Subcutaneous abdominal adipose tissue (tissue), 5 donors: ENCODE measurements around the gene AKAP7.

Experiments used
- H3K27ac ChIP-seq: one replicate; pipeline ENCODE4 v1.7.0; 2013; ENCODE audit warnings: low read depth, mild to moderate bottlenecking, inconsistent platforms, low read length, moderate library complexity
- H3K27me3 ChIP-seq, 5 donors: one replicate each; pipeline ENCODE4 v1.7.0; 2013; ENCODE audit warnings: low read length in 5 of 5, inconsistent platforms in 1 of 5; ENCODE audit not compliant: control insufficient read depth in 5 of 5, insufficient read depth in 4 of 5
- H3K36me3 ChIP-seq, 5 donors: one replicate each; pipeline ENCODE4 v1.7.0; 2013; ENCODE audit warnings: low read length in 5 of 5; ENCODE audit not compliant: control insufficient read depth in 5 of 5, insufficient read depth in 5 of 5
- H3K4me1 ChIP-seq, 5 donors: one replicate each; pipeline ENCODE4 v1.7.0; 2013; ENCODE audit warnings: low read length in 5 of 5, mild to moderate bottlenecking in 3 of 5, moderate library complexity in 1 of 5; ENCODE audit not compliant: control insufficient read depth in 5 of 5, insufficient read depth in 5 of 5
- H3K4me3 ChIP-seq, 5 donors: one replicate each; pipeline ENCODE4 v1.7.0; 2013; ENCODE audit warnings: low read length in 5 of 5, low read depth in 1 of 5
- H3K9ac ChIP-seq, 5 donors: one replicate each; pipeline ENCODE4 v1.7.0; 2013; ENCODE audit warnings: low read length in 5 of 5, mild to moderate bottlenecking in 4 of 5, moderate library complexity in 3 of 5
- H3K9me3 ChIP-seq, 5 donors: one replicate each; pipeline ENCODE4 v1.7.0; 2013; ENCODE audit warnings: low read length in 5 of 5; ENCODE audit not compliant: control insufficient read depth in 5 of 5
- donor health status: healthy.
- donor health status: healthy.
- donor health status: healthy.
- donor health status: healthy.
- donor health status: healthy.

The AKAP7 gene

DNA sequence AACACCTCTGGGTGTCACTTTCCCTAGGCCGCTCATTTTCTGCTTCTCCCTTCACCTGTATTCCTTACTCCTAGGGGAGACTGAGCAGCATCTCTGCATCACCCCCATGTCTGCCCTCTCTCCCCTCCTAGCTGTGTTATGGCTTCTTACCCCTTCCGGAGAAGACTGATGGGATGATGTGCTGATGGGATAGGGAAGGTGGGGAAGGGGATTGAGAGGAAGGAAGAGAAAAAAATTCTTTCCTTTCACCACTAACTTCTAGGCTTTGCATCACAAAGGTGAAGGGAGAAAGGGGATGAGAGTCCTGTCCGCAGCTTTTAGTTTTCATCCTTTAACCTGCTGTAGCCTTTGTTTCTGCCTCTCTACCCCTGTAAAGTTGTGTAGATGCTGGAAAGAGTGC, 26.7 kb downstream of the AKAP7 start:
- no peak overlapping the region for H3K9ac ChIP-seq
- no peak overlapping the region for H3K27ac ChIP-seq
- peaks cover 4 to 16% (median 13%) of the 10 kb centered on the region in 5 donors for H3K36me3 ChIP-seq
- H3K9me3 ChIP-seq, result no peaks in the 10 kb centered on the region
- H3K4me3 ChIP-seq, result no peak overlapping the region
- H3K27me3 ChIP-seq, result no peaks in the 10 kb centered on the region
- H3K4me1 ChIP-seq, result peaks cover 0 to 23% (median 12%) of the 10 kb centered on the region in 5 donors

- Histone ChIP-seq H3K27ac (no peak overlapping the region), H3K9ac (no peak overlapping the region), H3K4me3 (no peak overlapping the region), H3K9me3 (no peaks in the 10 kb centered on the region), H3K36me3 (peaks cover 4 to 16% (median 13%) of the 10 kb centered on the region in 5 donors), H3K4me1 (peaks cover 0 to 23% (median 12%) of the 10 kb centered on the region in 5 donors), H3K27me3 (no peaks in the 10 kb centered on the region)
Measured at GRCh38 chr6:131163886-131164285, 28.6 kb downstream of the AKAP7 start.

DNA sequence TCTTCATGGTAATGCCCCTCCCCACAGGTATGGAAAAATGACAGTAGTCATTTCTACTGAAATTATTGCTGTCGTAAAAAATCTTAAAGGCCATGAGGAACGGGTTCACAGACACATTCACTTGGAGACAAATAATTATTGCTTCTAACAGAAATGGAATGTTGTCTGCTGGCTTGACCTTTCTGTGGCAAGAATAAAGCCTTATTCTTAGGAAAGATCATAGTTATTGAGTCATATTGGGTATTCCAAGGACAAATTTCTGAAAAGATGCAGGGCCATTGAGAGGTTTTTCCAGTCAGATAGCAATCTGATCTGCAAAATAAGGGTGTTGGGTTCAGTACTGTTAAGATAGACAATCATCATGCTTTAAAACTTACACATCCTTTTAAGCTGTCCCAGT, 29.2 kb downstream of the AKAP7 start:
- Histone ChIP-seq H3K9me3 (no peaks in the 10 kb centered on the region), H3K27me3 (no peaks in the 10 kb centered on the region), H3K36me3 (peaks cover 4 to 21% (median 17%) of the 10 kb centered on the region in 5 donors), H3K4me3 (no peak overlapping the region), H3K9ac (no peak overlapping the region), H3K27ac (no peak overlapping the region), H3K4me1 (peaks cover 0 to 23% (median 11%) of the 10 kb centered on the region in 5 donors)

GRCh38 chr6:131167773-131168172, 32.5 kb downstream of the AKAP7 start:
- H3K36me3 ChIP-seq, result peaks cover 6 to 25% (median 17%) of the 10 kb centered on the region in 5 donors
- H3K27ac ChIP-seq, result no peak overlapping the region
- no peak overlapping the region for H3K9ac ChIP-seq
- no peak overlapping the region for H3K4me3 ChIP-seq
- H3K4me1 ChIP-seq, result peaks cover 0 to 11% (median 3%) of the 10 kb centered on the region in 5 donors
- no peaks in the 10 kb centered on the region for H3K9me3 ChIP-seq
- no peaks in the 10 kb centered on the region for H3K27me3 ChIP-seq

DNA sequence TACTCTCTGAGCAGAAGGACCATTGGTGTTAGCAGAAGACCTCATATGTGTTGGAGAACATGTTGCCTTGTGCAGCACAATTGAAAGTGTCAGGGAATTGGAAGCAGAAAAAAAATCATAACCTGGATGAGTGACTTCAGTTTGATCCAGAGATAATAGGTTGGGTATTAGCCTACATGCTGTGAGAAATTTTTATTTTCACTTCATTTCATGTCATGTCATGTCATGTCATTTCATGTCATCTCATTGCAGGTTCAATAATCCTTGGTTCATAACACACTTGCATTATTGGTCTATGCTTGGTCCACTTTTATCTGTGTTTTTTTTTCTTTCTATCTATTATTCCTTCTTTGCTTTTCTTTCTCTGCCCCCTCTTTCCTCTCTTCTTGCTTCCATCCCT, 34.3 kb downstream of the AKAP7 start:
- peaks cover 6 to 25% (median 17%) of the 10 kb centered on the region in 5 donors for H3K36me3 ChIP-seq
- peaks cover 0 to 10% (median 0%) of the 10 kb centered on the region in 5 donors for H3K4me1 ChIP-seq
- H3K9ac ChIP-seq, result no peak overlapping the region
- H3K9me3 ChIP-seq, result no peaks in the 10 kb centered on the region
- no peak overlapping the region for H3K4me3 ChIP-seq
- H3K27me3 ChIP-seq, result no peaks in the 10 kb centered on the region
- H3K27ac ChIP-seq, result no peak overlapping the region

DNA sequence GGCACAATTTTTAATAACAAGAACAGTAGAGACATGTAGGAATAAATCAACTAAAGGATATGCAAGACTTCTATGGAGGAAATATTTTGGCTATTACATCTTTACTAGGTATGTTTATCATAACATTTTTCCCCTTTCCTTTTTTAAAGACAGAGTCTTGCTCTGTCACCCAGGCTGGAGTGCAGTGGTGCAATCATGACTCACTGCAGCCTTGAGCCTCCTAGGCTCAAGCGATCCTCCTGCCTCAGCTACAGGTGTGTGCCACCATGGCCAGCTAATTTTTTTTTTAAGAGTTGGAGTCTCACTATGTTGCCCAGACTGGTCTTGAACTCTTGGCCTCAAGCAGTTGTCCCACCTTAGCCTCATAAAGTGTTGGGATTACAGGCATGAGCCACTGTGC, 37.0 kb downstream of the AKAP7 start:
- no peaks in the 10 kb centered on the region for H3K9me3 ChIP-seq
- H3K27ac ChIP-seq, result no peak overlapping the region
- H3K36me3 ChIP-seq, result peaks cover 3 to 15% (median 15%) of the 10 kb centered on the region in 5 donors
- peaks cover 0 to 6% (median 0%) of the 10 kb centered on the region in 5 donors for H3K4me1 ChIP-seq
- H3K4me3 ChIP-seq, result no peak overlapping the region
- no peak overlapping the region for H3K9ac ChIP-seq
- H3K27me3 ChIP-seq, result no peaks in the 10 kb centered on the region

GRCh38 chr6:131173680-131174079, 38.4 kb downstream of the AKAP7 start:
- H3K36me3 ChIP-seq, result peaks cover 5 to 27% (median 20%) of the 10 kb centered on the region in 5 donors
- H3K27me3 ChIP-seq, result no peaks in the 10 kb centered on the region
- H3K9me3 ChIP-seq, result no peaks in the 10 kb centered on the region
- H3K4me1 ChIP-seq, result peaks cover 0 to 6% (median 0%) of the 10 kb centered on the region in 5 donors
- no peak overlapping the region for H3K9ac ChIP-seq
- H3K27ac ChIP-seq, result no peak overlapping the region
- H3K4me3 ChIP-seq, result no peak overlapping the region

DNA sequence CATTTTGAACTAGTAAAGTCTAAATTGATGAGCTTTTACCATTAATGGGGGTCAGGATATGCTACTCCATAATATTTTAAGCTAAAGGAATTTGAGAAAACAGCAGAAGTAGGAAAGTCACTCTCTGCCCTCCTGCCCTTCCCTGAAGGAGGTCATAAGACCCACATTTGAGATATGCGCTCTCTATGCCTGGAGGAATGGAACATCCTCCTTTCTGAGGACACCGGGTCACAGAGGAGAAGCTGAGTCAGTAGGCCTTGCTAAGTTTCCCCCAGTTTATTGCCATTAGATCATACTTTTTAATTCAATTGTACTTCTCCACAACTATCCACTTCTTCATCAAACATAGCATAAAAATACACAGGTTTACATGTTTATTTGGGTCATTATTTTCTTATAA, 40.3 kb downstream of the AKAP7 start:
- Histone ChIP-seq H3K27ac (no peak overlapping the region), H3K9ac (no peak overlapping the region), H3K36me3 (peaks cover 2 to 30% (median 20%) of the 10 kb centered on the region in 5 donors)

DNA sequence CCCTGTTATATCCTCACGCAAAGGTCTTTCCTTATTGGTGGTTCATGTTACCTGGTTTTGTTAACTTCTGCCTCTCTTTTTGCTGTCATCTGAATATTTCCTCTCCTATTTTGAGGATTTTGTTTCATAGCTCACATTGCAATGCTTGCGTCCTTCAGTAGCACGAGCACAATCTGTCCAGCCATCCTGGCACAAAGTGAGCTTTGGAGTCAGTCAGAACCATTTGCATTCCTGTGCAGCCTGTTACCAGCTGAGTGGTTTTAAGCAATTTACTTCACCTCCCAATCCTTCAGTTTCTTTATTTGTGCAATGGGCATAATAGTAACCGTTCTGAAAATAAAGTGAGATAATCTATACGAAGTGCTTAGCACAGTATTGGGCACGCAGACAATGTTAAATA, 42.7 kb downstream of the AKAP7 start:
- Histone ChIP-seq H3K27me3 (no peaks in the 10 kb centered on the region), H3K36me3 (peaks cover 2 to 25% (median 20%) of the 10 kb centered on the region in 5 donors), H3K4me1 (peaks cover 0 to 6% (median 0%) of the 10 kb centered on the region in 5 donors), H3K4me3 (no peak overlapping the region), H3K9me3 (no peaks in the 10 kb centered on the region), H3K9ac (no peak overlapping the region), H3K27ac (no peak overlapping the region)

More for the DNA sequence above, 40.3 kb downstream of the AKAP7 start:
- Histone ChIP-seq H3K9me3 (no peaks in the 10 kb centered on the region), H3K4me3 (no peak overlapping the region), H3K27me3 (no peaks in the 10 kb centered on the region), H3K4me1 (peaks cover 0 to 6% (median 0%) of the 10 kb centered on the region in 5 donors)

- Histone ChIP-seq H3K4me3 (no peak overlapping the region), H3K27ac (no peak overlapping the region), H3K9me3 (no peaks in the 10 kb centered on the region), H3K27me3 (no peaks in the 10 kb centered on the region), H3K9ac (no peak overlapping the region), H3K36me3 (peaks cover 10 to 38% (median 26%) of the 10 kb centered on the region in 5 donors), H3K4me1 (peaks cover 0 to 4% (median 0%) of the 10 kb centered on the region in 5 donors)
Measured at GRCh38 chr6:131182991-131183425, 47.7 kb downstream of the AKAP7 start.
